H1 (cell line): ENCODE measurements around the gene COL11A2. TPM values are rescaled to one million over a fixed set of nuclear protein-coding genes. Genes with fewer than 3 reads are reported as not detected.

Experiments used
- CTCF ChIA-PET: fragments of 300-600 bp; sonication (Branson Sonifier 250); formaldehyde crosslinking; loops from one replicate; lab custom pipeline; 2021; ENCODE audit not compliant: partially characterized antibody; lab: Charles Lee
- POLR2A ChIA-PET: fragments of 300-600 bp; sonication (Branson Sonifier 250); formaldehyde crosslinking; loops from one replicate; lab custom pipeline; 2021; ENCODE audit warnings: inconsistent platforms; ENCODE audit not compliant: partially characterized antibody; lab: Charles Lee
- DNase-seq, 2 experiments: peaks; one replicate each; pipeline versions ENCODE4 v3.0.0 to v3.0.0-alpha.2; 2010 to 2022; ENCODE audit warnings: low spot score in 2 of 2, low read depth in 1 of 2, mixed read lengths in 1 of 2
- FAIRE-seq: peaks from 2 replicates; lab custom pipeline; 2011; peaks lifted over from hg19 to GRCh38; lab: Jason Lieb, UNC
- H2AFZ ChIP-seq: 2 replicates; pipeline ENCODE4 v1.8.1; 2012; ENCODE audit warnings: low read length, inconsistent platforms
- H2AK5ac ChIP-seq: 2 replicates; pipeline ENCODE4 v1.6.1; 2013; ENCODE audit warnings: low read depth, low read length
- H2BK120ac ChIP-seq: replicated peaks from 2 replicates; pipeline ENCODE3; 2013; ENCODE audit warnings: low read depth, low read length, inconsistent platforms
- H2BK12ac ChIP-seq: 2 replicates; pipeline ENCODE4 v1.6.1; 2013; ENCODE audit warnings: low read depth, low read length
- H2BK15ac ChIP-seq: 2 replicates; pipeline ENCODE4 v1.6.1; 2013; ENCODE audit warnings: low read length
- H2BK20ac ChIP-seq: 2 replicates; pipeline ENCODE4 v1.6.1; 2013; ENCODE audit warnings: low read length
- H2BK5ac ChIP-seq: 2 replicates; pipeline ENCODE4 v1.6.1; 2013; ENCODE audit warnings: low read depth, low read length
- H3K14ac ChIP-seq: 2 replicates; pipeline ENCODE4 v1.6.1; 2013; ENCODE audit warnings: inconsistent platforms; ENCODE audit not compliant: insufficient read length
- H3K18ac ChIP-seq: 2 replicates; pipeline ENCODE4 v1.6.1; 2013; ENCODE audit warnings: low read length; ENCODE audit errors: extremely low read depth
- H3K23ac ChIP-seq: 2 replicates; pipeline ENCODE4 v1.6.1; 2013; ENCODE audit warnings: inconsistent platforms; ENCODE audit not compliant: insufficient read length
- H3K23me2 ChIP-seq: 2 replicates; pipeline ENCODE4 v1.6.1; 2013; ENCODE audit warnings: low read depth, low read length
- H3K27ac ChIP-seq: 2 replicates; pipeline ENCODE4 v1.6.1; 2011; ENCODE audit warnings: low read depth, low read length, inconsistent platforms
- H3K27me3 ChIP-seq, 4 experiments: replicated peaks in 1 of 4; 1 replicate in 1 of 4; 2 replicates in 3 of 4; pipeline versions ENCODE4 v1.6.1 to v1.8.1; 2011 to 2013; ENCODE audit warnings: low read length in 3 of 4, mild to moderate bottlenecking in 3 of 4, inconsistent platforms in 2 of 4, mixed read lengths in 2 of 4, moderate library complexity in 1 of 4; ENCODE audit not compliant: control insufficient read depth in 3 of 4, insufficient read depth in 3 of 4; ENCODE audit errors: extremely low read depth in 1 of 4
- H3K36me3 ChIP-seq, 4 experiments: 2 replicates each; pipeline versions ENCODE4 v1.6.1 to v1.8.1; 2011 to 2013; ENCODE audit warnings: mild to moderate bottlenecking in 4 of 4, low read length in 3 of 4, moderate library complexity in 2 of 4, control low read depth in 1 of 4, inconsistent platforms in 1 of 4; ENCODE audit not compliant: insufficient read depth in 4 of 4, control insufficient read depth in 2 of 4
- H3K4ac ChIP-seq: replicated peaks from 2 replicates; pipeline ENCODE3; 2013; ENCODE audit warnings: low read length, low read depth, mixed read lengths, inconsistent platforms; ENCODE audit not compliant: insufficient read length
- H3K4me1 ChIP-seq, 4 experiments: replicated peaks in 1 of 4; 1 replicate in 1 of 4; 2 replicates in 3 of 4; pipeline versions ENCODE4 v1.6.1 to v1.8.1; 2011 to 2013; ENCODE audit warnings: low read length in 3 of 4, inconsistent platforms in 2 of 4, mixed read lengths in 1 of 4; ENCODE audit not compliant: insufficient read depth in 4 of 4, control insufficient read depth in 3 of 4
- H3K4me2 ChIP-seq, 2 experiments: 2 replicates each; pipeline versions ENCODE4 v1.6.1 to v1.8.1; 2011 to 2013; ENCODE audit warnings: low read depth in 2 of 2, low read length in 2 of 2, control low read depth in 1 of 2, inconsistent platforms in 1 of 2, mild to moderate bottlenecking in 1 of 2; ENCODE audit not compliant: insufficient read depth in 1 of 2
- H3K4me3 ChIP-seq, 4 experiments: fragments of 200-600, 300-600 bp in 1 of 4; sonication (generic), shearing (Covaris generic), sonication (Bioruptor Twin) in 1 of 4; 2 replicates each; pipeline versions ENCODE4 v1.5.1 to v1.8.1; 2011 to 2016; ENCODE audit warnings: low read length in 4 of 4, low read depth in 3 of 4, control low read depth in 2 of 4, inconsistent platforms in 2 of 4, mild to moderate bottlenecking in 2 of 4, mixed read lengths in 1 of 4, moderate library complexity in 1 of 4; ENCODE audit not compliant: insufficient read depth in 2 of 4; ENCODE audit errors: extremely low read depth in 1 of 4
- H3K56ac ChIP-seq: replicated peaks from 2 replicates; pipeline ENCODE3; 2013; ENCODE audit warnings: low read depth, mild to moderate bottlenecking, mixed read lengths, low read length, inconsistent platforms; ENCODE audit not compliant: insufficient read length
- H3K79me1 ChIP-seq: 2 replicates; pipeline ENCODE4 v1.6.1; 2013; ENCODE audit warnings: low read depth, low read length, control low read depth
- H3K79me2 ChIP-seq, 2 experiments: 2 replicates each; pipeline versions ENCODE4 v1.6.1 to v1.8.1; 2012 to 2013; ENCODE audit warnings: low read length in 2 of 2, mild to moderate bottlenecking in 2 of 2, inconsistent platforms in 1 of 2; ENCODE audit not compliant: insufficient read depth in 2 of 2, control insufficient read depth in 1 of 2
- H3K9ac ChIP-seq, 4 experiments: replicated peaks in 1 of 4; 1 replicate in 1 of 4; 2 replicates in 3 of 4; pipeline versions ENCODE4 v1.6.1 to v1.8.1; 2011 to 2013; ENCODE audit warnings: low read depth in 3 of 4, low read length in 3 of 4, control low read depth in 2 of 4, mild to moderate bottlenecking in 2 of 4, moderate library complexity in 2 of 4, inconsistent platforms in 1 of 4; ENCODE audit errors: extremely low read depth in 1 of 4
- H3K9me3 ChIP-seq, 2 experiments: 2 replicates each; pipeline versions ENCODE4 v1.6.1 to v1.8.1; 2012 to 2013; ENCODE audit warnings: mild to moderate bottlenecking in 2 of 2, moderate library complexity in 2 of 2, control low read depth in 1 of 2, inconsistent platforms in 1 of 2, low read depth in 1 of 2, low read length in 1 of 2, mixed read lengths in 1 of 2; ENCODE audit not compliant: insufficient read depth in 2 of 2
- H4K20me1 ChIP-seq, 2 experiments: replicated peaks in 1 of 2; 2 replicates each; pipeline versions ENCODE3 to v1.8.1; 2011 to 2013; ENCODE audit warnings: inconsistent platforms in 2 of 2, low read length in 2 of 2, mild to moderate bottlenecking in 1 of 2; ENCODE audit not compliant: insufficient read depth in 2 of 2, control insufficient read depth in 1 of 2
- H4K5ac ChIP-seq: 2 replicates; pipeline ENCODE4 v1.6.1; 2013; ENCODE audit warnings: low read length, low read depth, mixed read lengths, inconsistent platforms; ENCODE audit not compliant: insufficient read length
- H4K8ac ChIP-seq: 2 replicates; pipeline ENCODE4 v1.8.0; 2013; ENCODE audit warnings: mild to moderate bottlenecking, moderate library complexity, low read length, inconsistent platforms; ENCODE audit not compliant: insufficient read depth; ENCODE audit errors: extremely low read depth
- H4K91ac ChIP-seq: replicated peaks from 2 replicates; pipeline ENCODE3; 2013; ENCODE audit warnings: low read length, mixed read lengths, inconsistent platforms; ENCODE audit not compliant: insufficient read length
- ASH2L ChIP-seq: fragments of 200-600, 300-600 bp; sonication (generic); IDR thresholded peaks from one replicate; pipeline ENCODE4 v1.7.1; 2017; ENCODE audit warnings: low read length
- CHD2 ChIP-seq: IDR thresholded peaks from 2 replicates; pipeline ENCODE4 v1.6.1; 2012; ENCODE audit warnings: low read length, improper control_type of control experiment
- GTF2F1 ChIP-seq: IDR thresholded peaks from 2 replicates; pipeline ENCODE4 v1.6.1; 2012; ENCODE audit warnings: low read depth, low read length, improper control_type of control experiment, borderline replicate concordance
- KDM1A ChIP-seq: fragments of 200-600, 300-600 bp; sonication (generic); IDR thresholded peaks from 2 replicates; pipeline ENCODE4 v1.7.1; 2016; ENCODE audit warnings: mild to moderate bottlenecking, low read length, borderline replicate concordance
- POLR2A ChIP-seq, 2 experiments: IDR thresholded peaks; 1 replicate in 1 of 2; 2 replicates in 1 of 2; pipeline ENCODE4 v1.6.1; 2011; ENCODE audit warnings: low read depth in 2 of 2, low read length in 2 of 2, mild to moderate bottlenecking in 2 of 2; ENCODE audit errors: control extremely low read depth in 1 of 2
- RBBP5 ChIP-seq: IDR thresholded peaks from 2 replicates; pipeline ENCODE4 v1.7.1; 2012; ENCODE audit warnings: low read depth, mild to moderate bottlenecking, inconsistent platforms, low read length, moderate library complexity, borderline replicate concordance
- SAP30 ChIP-seq: fragments of 300-600 bp; sonication (generic); IDR thresholded peaks from 2 replicates; pipeline ENCODE4 v1.7.1; 2012; ENCODE audit warnings: low read length, moderate library complexity, mild to moderate bottlenecking, inconsistent platforms; ENCODE audit not compliant: insufficient read depth, insufficient replicate concordance
- SIRT6 ChIP-seq: IDR thresholded peaks from one replicate; pipeline ENCODE4 v1.7.1; 2012; ENCODE audit warnings: low read length, inconsistent platforms
- SUZ12 ChIP-seq: fragments of 200-600 bp; sonication (generic); IDR thresholded peaks from 2 replicates; pipeline ENCODE4 v1.6.1; 2012; ENCODE audit warnings: mild to moderate bottlenecking, inconsistent platforms, low read length, moderate library complexity, mixed read lengths
- TAF7 ChIP-seq: optimal IDR thresholded peaks from 2 replicates; pipeline ENCODE3; 2011; ENCODE audit warnings: low read depth, mild to moderate bottlenecking, inconsistent platforms, low read length, moderate library complexity, borderline replicate concordance
- USF2 ChIP-seq: IDR thresholded peaks from 2 replicates; pipeline ENCODE4 v1.6.1; 2011; ENCODE audit warnings: low read length, improper control_type of control experiment
- WGBS, 2 experiments: shearing (Covaris generic) in 1 of 2; methylation state at CpG; one replicate each; pipeline versions ENCODE4 v1.1.6 to v1.1.7; 2013 to 2015; ENCODE audit warnings: low lambda C conversion rate in 2 of 2, mixed read lengths in 2 of 2, inconsistent platforms in 1 of 2, low coverage in 1 of 2, missing lambda C conversion rate in 1 of 2; ENCODE audit not compliant: insufficient replicate concordance in 2 of 2, insufficient coverage in 1 of 2, insufficient read length in 1 of 2; ENCODE audit errors: extremely low coverage in 1 of 2, missing lambda C conversion rate in 1 of 2; 5-methylcytosine and 5-hydroxymethylcytosine counted together
- polyA plus RNA-seq, 7 experiments: library from polyadenylated mRNA; depleted of rRNA in 3 of 7; stranded (reverse) in 5 of 7; unstranded in 2 of 7; fragments of >200 nt in 5 of 7; fragments of 200-250 nt in 2 of 7; gene quantifications; 1 replicate in 5 of 7; 2 replicates in 1 of 7; 4 replicates in 1 of 7; pipeline versions ENCODE4 v1.2.1 to v1.2.3, GENCODE V29; 2011 to 2013; ENCODE audit warnings: missing spikeins in 2 of 7, mixed read lengths in 2 of 7
- total RNA-seq: library from RNA; stranded (reverse); fragmentation: NEBNext Ultra II Directional; extraction: Animal tissue kit (Norgen Biotek cat#: 25700); gene quantifications from 2 replicates; pipeline ENCODE4 v1.2.1, GENCODE V29; 2021
- TF ChIP-seq, protein P1 (sequence below): IDR thresholded peaks from 2 replicates; pipeline ENCODE4 v1.6.1; 2012; ENCODE audit warnings: inconsistent platforms

COL11A2 gene
- total and polyA plus RNA-seq, 2 of the 8 experiments (the other 6 are each of a cell fraction or from before 2014, with no cell fraction given) = 2.8 to 3.8 TPM

GRCh38 chr6:33174784-33175183 lies 17.5 kb downstream of the COL11A2 start:
- H3K27me3 ChIP-seq = no peaks in the 10 kb centered on the region
- H3K4ac ChIP-seq = no peak overlapping the region
- H3K18ac ChIP-seq = no peak overlapping the region
- 0 out of 2 replicates have a peak overlapping the region, but pooled peaks have one; percentile 47 for H2AK5ac ChIP-seq
- DNase-seq (no peak), FAIRE-seq (no peak)
- no peak overlapping the region for H3K27ac ChIP-seq
- no peaks in the 10 kb centered on the region; a peak in 1 of 4 replicates for H3K79me2 ChIP-seq
- no peak overlapping the region for H2BK20ac ChIP-seq
- H4K20me1 ChIP-seq = peaks cover 0 to 3% of the 10 kb centered on the region in 2 experiments
- WGBS, 2 experiments = 77% methylated on average over 4 of the region's 4 CpGs; no CpG with 5 or more reads in 1 of the 2 experiments
- H2AFZ ChIP-seq = no peak overlapping the region
- no peaks in the 10 kb centered on the region; a peak in 2 of 7 replicates for H3K4me1 ChIP-seq
- peak overlapping the region in 1 of 4 experiments; percentile 30; a peak in 2 of 7 replicates for H3K9ac ChIP-seq
- H3K56ac ChIP-seq = no peak overlapping the region
- H3K4me2 ChIP-seq = no peak overlapping the region
- CTCF ChIA-PET = interaction anchor here (0.6 to 5.5 kb wide), 14 partner anchors 13 to 303 kb away, joined by 3 to 74 read pairs (median 5); no protein-coding TSS in a partner anchor
- no peak overlapping the region for H4K91ac ChIP-seq
- H3K79me1 ChIP-seq = no peaks in the 10 kb centered on the region
- POLR2A ChIA-PET = interaction anchor here (0.6 to 3.8 kb wide), 8 partner anchors 45 to 233 kb away, joined by 3 to 17 read pairs (median 3); no protein-coding TSS in a partner anchor
- H2BK120ac ChIP-seq = no peak overlapping the region
- H3K4me3 ChIP-seq = no peak overlapping the region
- H4K8ac ChIP-seq = no peak overlapping the region
- H3K36me3 ChIP-seq = no peaks in the 10 kb centered on the region
- H2BK15ac ChIP-seq = no peak overlapping the region
- H3K9me3 ChIP-seq = no peaks in the 10 kb centered on the region
- no peaks in the 10 kb centered on the region for H3K23me2 ChIP-seq
- H2BK12ac ChIP-seq = no peak overlapping the region; the same call in 1 of the 2 replicates
- H3K14ac ChIP-seq = no peak overlapping the region
- no peak overlapping the region for H3K23ac ChIP-seq
- no peak overlapping the region for H4K5ac ChIP-seq
- H2BK5ac ChIP-seq = no peak overlapping the region
- TF ChIP-seq TAF7 = no peak
- no peak for TF ChIP-seq SAP30
- no peak for TF ChIP-seq POLR2A (IDR thresholded peaks at IDR 0.05; ENCODE audit: control extremely low read depth in 1 of 2, low read depth in 2 of 2, low read length in 2 of 2)
- TF ChIP-seq CHD2 = no peak
- no peak for TF ChIP-seq GTF2F1
- no peak for TF ChIP-seq RBBP5
- no peak for TF ChIP-seq SUZ12
- TF ChIP-seq, protein P1, sequence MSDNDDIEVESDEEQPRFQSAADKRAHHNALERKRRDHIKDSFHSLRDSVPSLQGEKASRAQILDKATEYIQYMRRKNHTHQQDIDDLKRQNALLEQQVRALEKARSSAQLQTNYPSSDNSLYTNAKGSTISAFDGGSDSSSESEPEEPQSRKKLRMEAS = no peak
- TF ChIP-seq ASH2L = no peak
- no peak for TF ChIP-seq KDM1A
- no peak for TF ChIP-seq USF2
- TF ChIP-seq SIRT6 = no peak
